ENCODE data around the gene CTNNA3. TPM values are rescaled to one million over a fixed set of nuclear protein-coding genes. Genes with fewer than 3 reads are reported as not detected.

The CTNNA3 gene
- total and polyA plus RNA-seq, 12 donors = 0.03 to 14.4 (median 0.47) TPM; not detected in 1

DNA sequence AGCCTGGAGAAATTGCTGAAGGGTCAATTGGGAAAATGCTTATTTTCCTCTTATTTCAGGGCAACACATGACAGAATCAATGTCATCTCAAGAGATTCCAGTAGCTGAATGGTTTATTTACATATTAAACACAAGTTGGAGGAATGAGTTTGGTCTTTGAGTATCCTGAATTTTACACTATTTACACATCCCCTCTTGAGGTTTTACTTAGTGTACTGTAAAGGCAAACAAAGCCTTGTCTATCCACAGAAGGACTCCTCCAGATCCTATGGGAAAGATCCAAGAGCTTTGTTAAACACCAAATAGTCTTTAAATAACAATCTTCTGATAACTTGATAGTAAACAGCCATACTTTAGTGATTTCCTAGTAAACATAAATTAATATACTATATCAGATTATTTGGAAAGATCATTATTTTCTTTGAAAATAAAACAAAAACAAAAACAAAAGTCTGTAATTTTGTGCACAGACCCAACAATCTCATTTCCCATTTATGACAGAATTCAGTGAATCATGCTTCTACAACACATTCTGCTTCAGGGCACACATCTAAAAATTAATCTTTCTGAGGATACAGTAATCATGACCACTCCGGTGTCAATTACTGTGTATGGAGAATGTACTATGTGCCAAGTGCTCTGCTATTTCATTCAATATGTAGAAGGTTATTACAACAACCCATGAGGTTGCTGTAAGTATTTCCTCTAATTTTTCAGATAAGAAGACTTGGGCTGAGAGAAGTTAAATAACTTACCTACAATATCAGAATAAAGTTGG, 1345.2 kb downstream of the CTNNA3 start:
- TF ChIP-seq, protein P1, sequence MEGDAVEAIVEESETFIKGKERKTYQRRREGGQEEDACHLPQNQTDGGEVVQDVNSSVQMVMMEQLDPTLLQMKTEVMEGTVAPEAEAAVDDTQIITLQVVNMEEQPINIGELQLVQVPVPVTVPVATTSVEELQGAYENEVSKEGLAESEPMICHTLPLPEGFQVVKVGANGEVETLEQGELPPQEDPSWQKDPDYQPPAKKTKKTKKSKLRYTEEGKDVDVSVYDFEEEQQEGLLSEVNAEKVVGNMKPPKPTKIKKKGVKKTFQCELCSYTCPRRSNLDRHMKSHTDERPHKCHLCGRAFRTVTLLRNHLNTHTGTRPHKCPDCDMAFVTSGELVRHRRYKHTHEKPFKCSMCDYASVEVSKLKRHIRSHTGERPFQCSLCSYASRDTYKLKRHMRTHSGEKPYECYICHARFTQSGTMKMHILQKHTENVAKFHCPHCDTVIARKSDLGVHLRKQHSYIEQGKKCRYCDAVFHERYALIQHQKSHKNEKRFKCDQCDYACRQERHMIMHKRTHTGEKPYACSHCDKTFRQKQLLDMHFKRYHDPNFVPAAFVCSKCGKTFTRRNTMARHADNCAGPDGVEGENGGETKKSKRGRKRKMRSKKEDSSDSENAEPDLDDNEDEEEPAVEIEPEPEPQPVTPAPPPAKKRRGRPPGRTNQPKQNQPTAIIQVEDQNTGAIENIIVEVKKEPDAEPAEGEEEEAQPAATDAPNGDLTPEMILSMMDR (IDR thresholded peaks at IDR 0.05) = no peak
- no peak for TF ChIP-seq POLR2A (IDR thresholded peaks at IDR 0.05)
- WGBS, 4 donors = 61 to 83% (median 71%) methylated on average over 1 of the region's 1 CpG
- Histone ChIP-seq H3K27me3 (no peaks in the 10 kb centered on the region), H3K4me1 (replicated peaks in 1 of 2) (no peaks in the 10 kb centered on the region), H3K36me3 (replicated peaks in 1 of 2) (no peaks in the 10 kb centered on the region), H3K9me3 (replicated peaks in 1 of 3) (no peaks in the 10 kb centered on the region), H3K4me3 (no peak overlapping the region), H3K27ac (no peak overlapping the region)
- DNase-seq = no peak
- intact Hi-C loops (cut with DNase I) = no loop called here

- intact Hi-C loops (cut with DNase I) = no loop called here
- Histone ChIP-seq H3K36me3 (replicated peaks in 1 of 2) (no peaks in the 10 kb centered on the region), H3K4me3 (no peak overlapping the region), H3K4me1 (replicated peaks in 1 of 2) (no peaks in the 10 kb centered on the region), H3K9me3 (replicated peaks in 1 of 3) (no peaks in the 10 kb centered on the region), H3K27me3 (no peaks in the 10 kb centered on the region), H3K27ac (no peak overlapping the region)
- no peak for TF ChIP-seq POLR2A (IDR thresholded peaks at IDR 0.05)
- TF ChIP-seq, protein P1 (IDR thresholded peaks at IDR 0.05) = no peak
- no peak for DNase-seq
- WGBS, 4 donors = 42 to 56% (median 51%) methylated on average over 1 of the region's 1 CpG
Measured at GRCh38 chr10:66349726-66350125, 1346.3 kb downstream of the CTNNA3 start.

GRCh38 chr10:66349076-66349475, 1346.9 kb downstream of the CTNNA3 start:
- intact Hi-C loops (cut with DNase I) = no loop called here

GRCh38 chr10:66337211-66337610, 1358.8 kb downstream of the CTNNA3 start:
- TF ChIP-seq, protein P1 (IDR thresholded peaks at IDR 0.05) = no peak
- TF ChIP-seq POLR2A (IDR thresholded peaks at IDR 0.05) = no peak
- 36 to 48% (median 42%) methylated on average over 3 of the region's 3 CpGs for whole genome bisulfite sequencing, 4 donors
- Histone ChIP-seq H3K4me1 (replicated peaks in 1 of 2) (no peaks in the 10 kb centered on the region), H3K36me3 (replicated peaks in 1 of 2) (no peaks in the 10 kb centered on the region), H3K4me3 (no peak overlapping the region), H3K27me3 (no peaks in the 10 kb centered on the region), H3K9me3 (replicated peaks in 1 of 3) (no peaks in the 10 kb centered on the region), H3K27ac (no peak overlapping the region)
- intact Hi-C loops (cut with DNase I) = no loop called here
- no peak for DNase-seq

More at GRCh38 chr10:66349076-66349475, 1346.9 kb downstream of the CTNNA3 start:
- DNase-seq = no peak
- 51 to 91% (median 77%) methylated on average over 2 of the region's 2 CpGs for WGBS, 4 donors
- no peaks in the 10 kb centered on the region for H3K36me3 ChIP-seq (replicated peaks in 1 of 2)
- H3K9me3 ChIP-seq (replicated peaks in 1 of 3) = no peaks in the 10 kb centered on the region
- TF ChIP-seq, protein P1 (IDR thresholded peaks at IDR 0.05) = no peak
- TF ChIP-seq POLR2A (IDR thresholded peaks at IDR 0.05) = no peak
- H3K4me3 ChIP-seq = no peak overlapping the region
- no peak overlapping the region for H3K27ac ChIP-seq
- no peaks in the 10 kb centered on the region for H3K4me1 ChIP-seq (replicated peaks in 1 of 2)
- no peaks in the 10 kb centered on the region for H3K27me3 ChIP-seq
